ENCODE measurements around the gene CDK18.

GRCh38 chr1:205505791-205506190 is 1.3 kb downstream of the CDK18 start:
- TF ChIP-seq CTCF (IDR thresholded peaks at IDR 0.05 in 2 of 3, conservative IDR thresholded peaks at IDR 0.05 in 1 of 3; ENCODE audit: control insufficient read depth in 2 of 3, extremely low read depth in 1 of 3, insufficient read depth in 1 of 3, low read depth in 3 of 3, low read length in 3 of 3), result no peak
- no peak for TF ChIP-seq RAD21 (IDR thresholded peaks at IDR 0.05; ENCODE audit: insufficient read depth, low read depth, low read length)
- TF ChIP-seq POLR2A (IDR thresholded peaks at IDR 0.05; ENCODE audit: low read depth, low read length), result no peak
- TF ChIP-seq SMARCA5 (IDR thresholded peaks at IDR 0.05), result no peak
- TF ChIP-seq RB1 (IDR thresholded peaks at IDR 0.05; ENCODE audit: borderline replicate concordance), result no peak
- no peak for TF ChIP-seq SMC3 (IDR thresholded peaks at IDR 0.05; ENCODE audit: borderline replicate concordance, low read length)
- TF ChIP-seq POU2F2 (IDR thresholded peaks at IDR 0.05; ENCODE audit: borderline replicate concordance, low read depth, low read length), result no peak
- no peak for TF ChIP-seq NR2F1 (conservative IDR thresholded peaks at IDR 0.05)
- TF ChIP-seq SP1 (IDR thresholded peaks at IDR 0.05; ENCODE audit: low read depth, low read length), result no peak

Measured in GM12878 (cell line).